Measurements from ENCODE around the gene ANK2.

ANK2 gene

DNA sequence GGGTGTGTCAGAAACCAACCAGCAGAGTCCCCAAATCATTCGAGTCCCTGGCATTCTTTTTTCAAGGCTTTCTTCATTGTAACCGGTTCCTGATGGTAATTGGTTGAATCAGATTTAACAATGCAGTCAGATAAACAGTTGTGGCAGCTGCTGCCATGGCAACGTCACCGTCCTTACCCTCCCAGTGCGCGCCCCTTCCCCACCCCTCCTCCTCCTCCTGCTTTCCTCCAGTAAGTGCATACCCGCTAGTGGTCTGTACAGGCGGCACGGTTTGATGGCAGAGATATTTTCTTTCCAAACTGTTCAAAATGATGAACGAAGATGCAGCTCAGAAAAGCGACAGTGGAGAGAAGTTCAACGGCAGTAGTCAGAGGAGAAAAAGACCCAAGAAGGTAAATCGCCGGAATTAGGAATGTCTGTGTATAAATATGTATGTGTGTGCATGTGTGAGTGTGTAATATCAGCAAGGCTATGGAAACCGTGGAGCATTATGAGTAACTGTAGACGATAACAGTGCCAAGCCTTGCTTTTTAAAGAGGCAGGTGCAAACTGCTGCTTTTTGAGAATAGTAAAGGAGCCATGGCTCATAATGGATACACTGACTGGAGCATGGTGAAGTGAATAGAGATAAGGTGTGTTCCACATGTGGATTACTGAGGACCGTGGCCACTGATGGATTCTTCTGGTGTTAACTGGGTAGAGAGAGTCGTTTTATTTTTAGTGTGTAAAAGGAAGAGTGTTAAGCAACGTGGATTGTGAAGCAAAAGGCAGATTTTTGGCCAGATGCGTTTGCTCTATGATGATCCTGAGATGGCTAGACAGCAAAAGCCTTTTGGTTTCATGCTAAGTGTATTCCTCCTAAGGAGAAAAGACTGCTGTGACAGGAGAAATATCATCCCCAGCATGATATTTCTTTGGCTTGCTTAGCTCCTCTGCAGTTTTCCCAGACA, at the start of gene ANK2:
Gene ANK2 (plus strand): TSS at position 233 of the 950 bp plus-strand sequence. CDS start 76 bp downstream, at position 309.
- H3K36me3 Mint-ChIP-seq = no peaks in the 10 kb centered on the region
- no peaks in the 10 kb centered on the region for H3K4me1 Mint-ChIP-seq
- H3K27me3 Mint-ChIP-seq = no peaks in the 10 kb centered on the region
- no peak within 1 kb of the TSS for H3K4me3 Mint-ChIP-seq
- no peaks in the 10 kb centered on the region for H3K9me3 Mint-ChIP-seq
- no peak within 1 kb of the TSS for H3K27ac Mint-ChIP-seq

DNA sequence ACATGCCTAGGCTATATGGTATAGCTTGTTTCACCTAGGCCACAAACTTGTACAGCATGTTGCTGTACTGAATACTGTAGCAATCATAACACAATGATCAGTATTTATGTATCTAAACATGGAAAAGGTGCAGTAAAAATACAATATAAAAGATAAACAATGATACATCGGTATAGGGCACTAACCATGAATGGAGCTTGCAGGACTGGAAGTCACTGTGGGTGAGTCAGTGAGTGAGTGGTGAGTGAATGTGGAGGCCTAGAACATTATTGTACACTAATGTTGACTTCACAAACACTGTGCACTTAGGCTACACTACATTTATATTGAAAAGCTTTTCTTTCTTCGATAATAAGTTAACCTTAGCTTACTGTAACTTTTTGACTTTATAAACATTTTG, 45.6 kb upstream of the ANK2 start:
- Mint-ChIP-seq H3K4me1 (no peaks in the 10 kb centered on the region), H3K27me3 (peaks cover 1% of the 10 kb centered on the region), H3K27ac (no peak overlapping the region), H3K4me3 (no peak overlapping the region), H3K9me3 (no peaks in the 10 kb centered on the region), H3K36me3 (no peaks in the 10 kb centered on the region)

DNA sequence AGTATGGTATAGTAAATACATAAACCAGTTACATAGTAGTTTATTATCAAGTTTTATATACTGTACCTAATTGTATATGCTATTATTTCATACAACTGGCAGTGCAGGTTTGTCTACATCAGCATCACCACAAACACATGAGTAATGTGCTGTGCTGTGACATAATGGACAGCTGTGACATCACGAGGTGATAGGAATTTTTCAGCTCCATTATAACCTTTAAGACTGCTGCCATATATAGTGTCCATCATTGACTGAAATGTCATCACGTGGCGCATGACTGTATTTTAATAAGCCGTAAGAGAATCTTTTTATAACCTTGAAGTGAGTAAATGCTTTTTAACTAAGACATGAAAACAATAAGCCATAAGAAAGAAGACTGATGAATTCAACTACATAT, 44.8 kb upstream of the ANK2 start:
- H3K36me3 Mint-ChIP-seq = no peaks in the 10 kb centered on the region
- H3K4me1 Mint-ChIP-seq = no peaks in the 10 kb centered on the region
- H3K4me3 Mint-ChIP-seq = no peak overlapping the region
- H3K27me3 Mint-ChIP-seq = peaks cover 2% of the 10 kb centered on the region
- H3K9me3 Mint-ChIP-seq = no peaks in the 10 kb centered on the region
- no peak overlapping the region for H3K27ac Mint-ChIP-seq

- no peak overlapping the region for H3K27ac Mint-ChIP-seq
- no peak overlapping the region for H3K4me3 Mint-ChIP-seq
Observed at GRCh38 chr4:113006632-113007031, 42.8 kb upstream of the ANK2 start.

GRCh38 chr4:113007151-113007550, 42.3 kb upstream of the ANK2 start:
- H3K36me3 Mint-ChIP-seq = no peaks in the 10 kb centered on the region
- no peak overlapping the region for H3K27ac Mint-ChIP-seq
- peaks cover 2% of the 10 kb centered on the region for H3K27me3 Mint-ChIP-seq
- H3K4me1 Mint-ChIP-seq = no peaks in the 10 kb centered on the region
- H3K9me3 Mint-ChIP-seq = no peaks in the 10 kb centered on the region
- H3K4me3 Mint-ChIP-seq = no peak overlapping the region

More at GRCh38 chr4:113006632-113007031, 42.8 kb upstream of the ANK2 start:
- H3K4me1 Mint-ChIP-seq = no peaks in the 10 kb centered on the region
- no peaks in the 10 kb centered on the region for H3K36me3 Mint-ChIP-seq
- H3K27me3 Mint-ChIP-seq = peaks cover 2% of the 10 kb centered on the region
- no peaks in the 10 kb centered on the region for H3K9me3 Mint-ChIP-seq

DNA sequence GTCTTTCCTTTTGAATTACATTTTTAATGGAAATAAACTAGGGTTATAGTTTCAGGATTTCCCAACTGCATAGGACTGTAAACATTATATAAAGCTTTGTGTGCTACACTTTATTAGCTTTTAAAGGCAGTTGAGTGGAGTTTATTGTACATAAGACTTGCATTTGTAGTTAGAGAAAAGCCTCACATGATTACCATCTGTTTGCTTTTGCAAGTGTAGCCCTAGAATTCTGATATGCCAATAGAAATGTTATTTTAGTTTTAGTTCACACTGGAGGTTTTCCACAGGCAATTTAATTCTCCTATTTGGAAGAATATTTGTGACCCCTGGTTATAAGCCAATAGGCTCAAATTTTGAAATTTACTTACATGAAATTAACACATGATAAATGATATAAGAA, 41.3 kb upstream of the ANK2 start:
- Mint-ChIP-seq H3K36me3 (no peaks in the 10 kb centered on the region), H3K4me3 (no peak overlapping the region), H3K27ac (no peak overlapping the region), H3K4me1 (no peaks in the 10 kb centered on the region), H3K9me3 (no peaks in the 10 kb centered on the region), H3K27me3 (peaks cover 2% of the 10 kb centered on the region)

DNA sequence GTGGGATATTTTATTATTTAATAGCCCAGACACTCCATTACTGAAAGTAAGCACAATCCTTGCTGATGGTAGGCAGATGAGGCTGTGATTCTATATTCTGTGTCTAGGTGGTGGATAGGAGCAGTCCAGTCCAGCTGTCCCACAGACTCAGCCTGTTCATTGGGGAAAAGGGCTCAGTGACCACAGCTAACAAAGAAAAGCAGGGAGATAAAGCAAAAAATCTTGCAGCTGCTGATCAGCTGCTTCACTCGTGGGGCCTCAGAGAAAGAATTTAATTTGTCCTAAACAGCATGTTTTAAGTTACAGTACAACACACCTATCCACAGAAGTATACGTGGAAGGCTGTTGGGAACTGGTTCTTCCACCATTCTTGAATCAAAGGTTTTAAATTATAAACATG, 40.7 kb upstream of the ANK2 start:
- Mint-ChIP-seq H3K27ac (no peak overlapping the region), H3K9me3 (no peaks in the 10 kb centered on the region), H3K4me1 (no peaks in the 10 kb centered on the region), H3K4me3 (no peak overlapping the region), H3K27me3 (peaks cover 2% of the 10 kb centered on the region), H3K36me3 (no peaks in the 10 kb centered on the region)

GRCh38 chr4:113009461-113009860, 40.0 kb upstream of the ANK2 start:
- Mint-ChIP-seq H3K36me3 (no peaks in the 10 kb centered on the region), H3K4me3 (no peak overlapping the region), H3K27me3 (peaks cover 2% of the 10 kb centered on the region), H3K4me1 (no peaks in the 10 kb centered on the region), H3K27ac (no peak overlapping the region), H3K9me3 (no peaks in the 10 kb centered on the region)

DNA sequence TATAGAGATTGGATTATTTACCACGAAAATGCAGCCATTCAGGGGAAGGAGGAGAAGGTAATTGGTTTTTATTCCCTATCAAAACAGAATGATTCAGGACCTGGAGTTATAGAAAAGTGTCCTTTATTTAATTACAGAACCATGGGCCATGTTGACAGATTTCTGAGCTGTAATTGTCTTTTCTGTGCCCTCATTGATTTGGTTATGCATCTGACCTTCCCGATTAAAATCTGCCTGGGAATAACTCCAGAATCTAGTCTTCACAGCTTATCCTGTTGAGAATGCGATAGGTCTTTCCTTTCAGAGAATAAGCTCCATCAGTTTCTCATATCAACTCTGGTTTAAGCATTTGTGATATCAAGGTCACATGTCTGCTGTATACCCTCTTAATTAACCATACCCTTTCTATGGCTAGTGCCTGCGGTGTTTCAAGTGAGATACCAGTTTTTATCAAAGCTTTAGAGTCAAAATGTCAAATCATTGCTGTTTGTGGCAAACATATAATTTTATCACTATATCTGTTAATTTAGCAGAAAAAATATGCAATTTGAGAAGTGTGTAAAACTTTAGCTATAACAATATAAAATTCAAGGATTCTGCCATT, 37.2 kb upstream of the ANK2 start:
- Mint-ChIP-seq H3K27me3 (peaks cover 2% of the 10 kb centered on the region), H3K27ac (no peak overlapping the region), H3K36me3 (no peaks in the 10 kb centered on the region), H3K4me1 (no peaks in the 10 kb centered on the region), H3K4me3 (no peak overlapping the region), H3K9me3 (no peaks in the 10 kb centered on the region)

- no peak overlapping the region for H3K4me3 Mint-ChIP-seq
- no peaks in the 10 kb centered on the region for H3K36me3 Mint-ChIP-seq
- H3K27me3 Mint-ChIP-seq = peaks cover 2% of the 10 kb centered on the region
- H3K9me3 Mint-ChIP-seq = no peaks in the 10 kb centered on the region
- H3K4me1 Mint-ChIP-seq = no peaks in the 10 kb centered on the region
- H3K27ac Mint-ChIP-seq = no peak overlapping the region
Observed at GRCh38 chr4:113012786-113013185, 36.7 kb upstream of the ANK2 start.

GRCh38 chr4:113013751-113014150, 35.7 kb upstream of the ANK2 start:
- H3K4me3 Mint-ChIP-seq = no peak overlapping the region
- no peaks in the 10 kb centered on the region for H3K9me3 Mint-ChIP-seq
- no peak overlapping the region for H3K27ac Mint-ChIP-seq
- H3K36me3 Mint-ChIP-seq = no peaks in the 10 kb centered on the region
- H3K27me3 Mint-ChIP-seq = peaks cover 2% of the 10 kb centered on the region
- no peaks in the 10 kb centered on the region for H3K4me1 Mint-ChIP-seq

DNA sequence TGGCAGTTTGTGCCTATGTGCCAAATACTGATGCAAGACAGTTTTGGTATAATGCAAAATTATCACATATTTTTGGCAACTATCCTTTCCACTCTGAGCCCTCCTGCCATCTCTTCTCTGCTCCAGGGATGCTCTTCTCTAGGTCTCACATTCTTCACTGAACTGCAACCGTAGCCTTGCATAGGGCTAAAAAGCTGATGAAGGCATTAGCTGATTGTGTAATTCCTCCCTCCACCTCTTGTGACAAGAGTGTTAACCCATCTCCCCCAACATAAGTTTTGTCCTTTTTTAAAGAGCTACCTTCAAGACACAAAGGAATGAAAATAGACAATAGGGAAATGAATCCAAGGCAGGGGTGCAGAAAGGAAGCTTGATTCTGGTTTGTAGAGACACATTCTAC, 33.1 kb upstream of the ANK2 start:
- Mint-ChIP-seq H3K9me3 (no peaks in the 10 kb centered on the region), H3K27ac (no peak overlapping the region), H3K4me3 (no peak overlapping the region), H3K36me3 (no peaks in the 10 kb centered on the region), H3K4me1 (no peaks in the 10 kb centered on the region), H3K27me3 (no peaks in the 10 kb centered on the region)

GRCh38 chr4:113020966-113021365, 28.5 kb upstream of the ANK2 start:
- no peaks in the 10 kb centered on the region for H3K36me3 Mint-ChIP-seq
- H3K9me3 Mint-ChIP-seq = no peaks in the 10 kb centered on the region
- H3K27me3 Mint-ChIP-seq = no peaks in the 10 kb centered on the region
- H3K27ac Mint-ChIP-seq = no peak overlapping the region
- H3K4me3 Mint-ChIP-seq = no peak overlapping the region
- no peaks in the 10 kb centered on the region for H3K4me1 Mint-ChIP-seq

GRCh38 chr4:113024388-113024787, 25.1 kb upstream of the ANK2 start:
- Mint-ChIP-seq H3K4me1 (no peaks in the 10 kb centered on the region), H3K4me3 (no peak overlapping the region), H3K36me3 (no peaks in the 10 kb centered on the region), H3K9me3 (no peaks in the 10 kb centered on the region), H3K27ac (no peak overlapping the region), H3K27me3 (no peaks in the 10 kb centered on the region)

- H3K9me3 Mint-ChIP-seq = no peaks in the 10 kb centered on the region
- no peak overlapping the region for H3K4me3 Mint-ChIP-seq
- H3K27me3 Mint-ChIP-seq = no peaks in the 10 kb centered on the region
- no peaks in the 10 kb centered on the region for H3K36me3 Mint-ChIP-seq
- no peak overlapping the region for H3K27ac Mint-ChIP-seq
- no peaks in the 10 kb centered on the region for H3K4me1 Mint-ChIP-seq
Observed at GRCh38 chr4:113025416-113025815, 24.0 kb upstream of the ANK2 start.

DNA sequence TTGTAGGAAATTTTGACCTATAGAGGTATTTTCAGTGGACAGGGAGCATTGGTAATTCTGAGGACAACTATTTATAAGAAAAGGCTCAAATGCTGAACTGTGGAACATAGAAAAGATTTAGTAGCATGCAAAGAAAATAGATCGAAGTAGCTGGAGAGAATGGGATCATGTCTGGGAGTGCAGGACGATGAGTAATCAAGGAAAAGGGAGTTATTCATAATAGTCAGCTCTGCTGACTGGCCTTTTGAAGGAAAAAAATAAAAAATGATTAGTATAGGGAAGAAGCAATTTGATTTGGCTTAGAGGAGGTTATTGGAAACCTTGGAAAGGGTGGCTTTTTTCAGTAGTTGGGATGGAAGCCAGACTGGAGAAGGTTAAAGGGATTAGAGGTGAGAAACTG, 22.9 kb upstream of the ANK2 start:
- H3K4me3 Mint-ChIP-seq = no peak overlapping the region
- H3K9me3 Mint-ChIP-seq = no peaks in the 10 kb centered on the region
- H3K36me3 Mint-ChIP-seq = no peaks in the 10 kb centered on the region
- H3K4me1 Mint-ChIP-seq = no peaks in the 10 kb centered on the region
- no peaks in the 10 kb centered on the region for H3K27me3 Mint-ChIP-seq
- no peak overlapping the region for H3K27ac Mint-ChIP-seq

Measured in activated naive CD4-positive, alpha-beta T cell treated with anti-CD3 and anti-CD28 coated beads, Interleukin-2, amount 50 U/mL, for 24 hours (primary cell).